Fibroblast of mammary gland (primary cell): ENCODE results near the gene PRICKLE2.

Experiments
- DNase-seq: peaks from one replicate; pipeline ENCODE4 v3.0.0-alpha.2; 2010; ENCODE audit warnings: low read depth
- H3K4me3 ChIP-seq: 2 replicates; pipeline ENCODE4 v1.5.1; 2011; ENCODE audit warnings: low read depth, mild to moderate bottlenecking, low read length, moderate library complexity; ENCODE audit not compliant: control insufficient read depth
- CTCF ChIP-seq: conservative IDR thresholded peaks from 2 replicates; pipeline ENCODE4 v1.5.1; 2011; ENCODE audit warnings: low read depth, low read length, inconsistent platforms; ENCODE audit not compliant: control insufficient read depth, insufficient read depth

The PRICKLE2 gene

GRCh38 chr3:64107190-64107589 is 118.1 kb downstream of the PRICKLE2 start:
- H3K4me3 ChIP-seq, result no peak overlapping the region
- no peak for DNase-seq
- TF ChIP-seq CTCF, result no peak

GRCh38 chr3:64105816-64106215 is 119.5 kb downstream of the PRICKLE2 start:
- no peak overlapping the region for H3K4me3 ChIP-seq
- no peak for TF ChIP-seq CTCF
- DNase-seq, result no peak

- no peak for TF ChIP-seq CTCF
These were observed 120.6 kb downstream of the PRICKLE2 start for GRCh38 chr3:64104691-64105111.

GRCh38 chr3:64104006-64104405 is 121.3 kb downstream of the PRICKLE2 start:
- DNase-seq, result no peak
- TF ChIP-seq CTCF, result no peak
- H3K4me3 ChIP-seq, result no peak overlapping the region

More at GRCh38 chr3:64104691-64105111, 120.6 kb downstream of the PRICKLE2 start:
- no peak overlapping the region for H3K4me3 ChIP-seq
- DNase-seq, result peak; percentile 43

GRCh38 chr3:64103131-64103530 is 122.1 kb downstream of the PRICKLE2 start:
- no peak overlapping the region for H3K4me3 ChIP-seq

GRCh38 chr3:64102147-64102546 is 123.1 kb downstream of the PRICKLE2 start:
- TF ChIP-seq CTCF, result no peak

More at GRCh38 chr3:64103131-64103530, 122.1 kb downstream of the PRICKLE2 start:
- no peak for DNase-seq
- no peak for TF ChIP-seq CTCF

GRCh38 chr3:64099316-64099715 is 126.0 kb downstream of the PRICKLE2 start:
- no peak for DNase-seq
- TF ChIP-seq CTCF, result no peak
- no peak overlapping the region for H3K4me3 ChIP-seq

More at GRCh38 chr3:64102147-64102546, 123.1 kb downstream of the PRICKLE2 start:
- no peak overlapping the region for H3K4me3 ChIP-seq
- no peak for DNase-seq
